NCI-H1694 treated with DMSO at 0.1 percent for 48 hours (cell line): ENCODE results near the gene QSOX1.

Source experiments
- DNase-seq: peaks from one replicate; lab custom pipeline; 2025; lab: John Stamatoyannopoulos, UW

QSOX1 gene

GRCh38 chr1:180169640-180170195 lies 15.0 kb downstream of the QSOX1 start:
- no peak for DNase-seq

GRCh38 chr1:180170546-180171151 lies 16.0 kb downstream of the QSOX1 start:
- DNase-seq = no peak

GRCh38 chr1:180171691-180172090 lies 17.0 kb downstream of the QSOX1 start:
- no peak for DNase-seq

- DNase-seq = peak; percentile 73
Measured at GRCh38 chr1:180173451-180173850, 18.8 kb downstream of the QSOX1 start.

- peak; percentile 44 for DNase-seq
Measured at GRCh38 chr1:180173952-180174351, 19.3 kb downstream of the QSOX1 start.

- no peak for DNase-seq
Measured at GRCh38 chr1:180175291-180175690, 20.6 kb downstream of the QSOX1 start.

GRCh38 chr1:180175806-180176205 lies 21.1 kb downstream of the QSOX1 start:
- no peak for DNase-seq

GRCh38 chr1:180176965-180177364 lies 22.3 kb downstream of the QSOX1 start:
- DNase-seq = no peak

GRCh38 chr1:180177931-180178330 lies 23.3 kb downstream of the QSOX1 start:
- DNase-seq = no peak

- peak; percentile 73 for DNase-seq
Measured at GRCh38 chr1:180178511-180179161, 24.0 kb downstream of the QSOX1 start.

- peak; percentile 17 for DNase-seq
Measured at GRCh38 chr1:180179162-180179957, 24.7 kb downstream of the QSOX1 start.

GRCh38 chr1:180181048-180181447 lies 26.4 kb downstream of the QSOX1 start:
- DNase-seq = peak; percentile 36

GRCh38 chr1:180181996-180182642 lies 27.4 kb downstream of the QSOX1 start:
- DNase-seq = no peak

- peak; percentile 91 for DNase-seq
Measured at GRCh38 chr1:180182643-180183311, 28.1 kb downstream of the QSOX1 start.

- no peak for DNase-seq
Measured at GRCh38 chr1:180183426-180183825, 28.8 kb downstream of the QSOX1 start.

GRCh38 chr1:180184041-180184440 lies 29.4 kb downstream of the QSOX1 start:
- no peak for DNase-seq

GRCh38 chr1:180185281-180185680 lies 30.6 kb downstream of the QSOX1 start:
- no peak for DNase-seq

GRCh38 chr1:180185971-180186645 lies 31.4 kb downstream of the QSOX1 start:
- no peak for DNase-seq

GRCh38 chr1:180186831-180187230 lies 32.2 kb downstream of the QSOX1 start:
- DNase-seq = no peak

- DNase-seq = no peak
Measured at GRCh38 chr1:180187626-180188025, 33.0 kb downstream of the QSOX1 start.

GRCh38 chr1:180188091-180188506 lies 33.4 kb downstream of the QSOX1 start:
- DNase-seq = peak; percentile 47
